AG20443 (cell line): Measurements from ENCODE around the gene ADAMTS8.

ENCODE experiments used
- DNase-seq: peaks from one replicate; pipeline ENCODE4 v3.0.0; 2012; ENCODE audit warnings: low spot score, mixed read lengths

The ADAMTS8 gene

DNA sequence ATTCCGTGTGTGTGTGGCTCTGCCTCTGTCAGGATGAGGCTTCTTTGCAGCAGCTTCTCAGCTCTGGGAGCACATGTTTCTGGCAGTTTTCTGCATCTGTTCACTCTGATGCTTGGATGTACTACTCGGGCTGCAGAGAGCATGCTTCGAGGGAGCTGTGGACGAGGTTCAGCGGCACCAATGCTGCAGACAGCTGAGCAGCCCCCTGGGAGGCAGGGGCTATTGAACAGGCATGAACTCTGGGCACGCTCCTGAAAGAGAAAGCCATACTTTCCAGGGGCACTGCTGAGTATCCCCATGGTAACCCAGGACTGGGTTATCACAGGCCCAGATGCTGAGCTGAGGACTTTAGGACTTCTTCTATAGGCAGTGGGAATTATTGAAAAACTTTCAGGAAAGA is 33.8 kb downstream of the ADAMTS8 start:
- DNase-seq = no peak

DNA sequence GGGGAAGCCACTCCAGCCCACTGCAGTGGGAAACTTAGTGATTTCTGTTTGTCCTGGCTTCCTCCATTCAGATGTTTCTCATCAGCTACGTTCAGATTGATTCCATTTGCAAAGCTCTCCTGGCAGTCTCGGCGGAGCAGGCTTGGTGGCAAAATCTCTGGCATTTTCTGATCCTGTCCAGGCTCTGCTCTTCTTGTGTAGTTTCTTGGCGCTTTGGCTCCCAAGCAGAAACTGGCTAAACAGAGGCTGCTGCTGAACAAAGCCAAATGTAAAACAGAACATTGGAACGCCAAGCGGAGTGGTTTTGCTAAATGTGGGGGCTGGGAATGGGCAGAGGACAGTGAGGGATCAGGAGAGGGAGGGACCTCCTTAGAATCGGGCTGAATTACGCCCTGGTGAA is 36.7 kb downstream of the ADAMTS8 start:
- DNase-seq = no peak

DNA sequence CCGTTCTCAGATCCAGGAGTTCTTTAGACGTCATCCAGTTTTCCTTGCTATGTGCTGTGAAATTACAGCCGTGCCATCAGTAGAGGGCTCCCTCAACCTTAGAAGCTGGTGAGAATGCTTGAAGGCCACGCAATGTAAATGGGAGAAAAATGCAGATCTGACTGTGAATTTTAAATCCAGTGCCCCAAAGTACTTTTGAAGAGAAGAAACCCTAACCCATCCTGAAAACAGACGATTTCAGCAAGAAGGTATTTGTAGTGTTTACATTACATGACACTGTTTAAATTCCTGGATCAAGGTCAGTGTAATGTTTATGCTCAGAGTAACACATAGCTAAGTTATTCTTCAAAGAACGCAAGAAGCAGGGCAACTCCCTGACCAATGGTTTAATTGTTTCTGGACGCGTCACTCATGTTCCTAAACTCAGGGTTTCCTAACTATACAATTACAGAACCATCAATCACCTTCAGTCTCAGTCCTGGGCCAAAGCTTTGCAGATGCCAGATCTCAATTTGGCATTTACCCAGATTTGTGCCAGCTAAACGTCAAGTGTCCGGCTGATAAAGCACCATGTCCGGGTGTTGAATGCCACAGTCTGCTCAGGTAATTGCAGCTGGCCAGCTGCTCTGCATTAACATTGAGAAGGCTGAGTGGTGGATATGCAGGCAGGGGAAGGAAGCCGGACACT is 38.2 kb downstream of the ADAMTS8 start:
- peak; percentile 83 for DNase-seq

DNA sequence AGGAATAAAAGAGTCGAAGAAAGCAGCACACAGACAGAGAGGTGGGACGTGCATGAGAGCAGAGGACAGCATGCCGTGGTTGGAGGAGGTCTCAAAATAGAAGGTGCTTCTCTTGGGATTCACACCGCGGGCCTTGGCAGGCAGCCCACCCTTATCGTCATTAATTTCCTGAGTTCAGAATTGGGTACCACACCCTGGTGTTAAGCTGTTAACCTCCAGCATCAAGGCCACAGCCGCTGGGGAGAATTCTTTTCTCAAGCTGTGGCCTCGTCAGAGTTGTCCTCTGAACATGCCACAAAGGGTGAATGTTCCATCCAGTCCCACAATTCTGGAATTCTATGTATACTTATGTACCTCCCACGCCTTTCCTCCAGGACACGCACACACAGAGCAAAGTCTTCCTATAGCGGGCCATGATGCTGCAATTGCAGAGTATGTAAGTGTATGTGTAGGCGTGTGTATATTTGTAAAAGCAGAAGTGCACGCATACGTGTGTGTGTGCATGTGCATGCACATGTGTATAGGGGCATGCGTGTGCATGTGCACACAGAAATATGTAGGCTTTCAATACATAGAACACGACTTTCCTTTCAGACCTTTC is 39.0 kb downstream of the ADAMTS8 start:
- no peak for DNase-seq

DNA sequence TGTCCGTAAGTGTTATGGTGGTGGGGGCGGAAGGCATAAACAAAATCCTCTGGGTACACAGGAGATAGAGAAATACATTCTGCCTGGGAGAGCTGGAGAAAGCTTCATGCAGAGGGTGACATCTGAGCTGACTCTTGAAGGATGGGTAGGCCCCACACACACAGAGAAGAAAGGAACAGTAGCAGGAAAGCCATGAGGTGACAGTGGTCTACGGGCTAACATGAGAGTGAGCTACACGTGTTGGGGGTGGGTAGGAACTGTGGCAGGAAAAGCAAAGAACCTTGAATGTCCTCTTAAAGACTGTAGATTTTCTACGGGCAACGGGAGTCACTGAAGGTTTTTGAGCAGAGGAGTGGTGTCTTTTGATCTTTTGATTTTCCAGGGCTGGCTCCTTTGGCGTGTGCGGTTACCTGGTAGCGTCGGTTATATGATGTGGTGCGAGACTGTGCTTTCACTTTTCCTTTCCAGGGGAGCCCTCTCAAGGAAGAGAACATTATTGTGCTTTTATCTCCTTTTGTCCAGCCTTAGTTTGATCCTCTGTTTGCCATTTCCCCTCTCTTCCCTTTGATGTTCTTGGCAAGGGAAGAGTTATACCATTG is 39.7 kb downstream of the ADAMTS8 start:
- no peak for DNase-seq

DNA sequence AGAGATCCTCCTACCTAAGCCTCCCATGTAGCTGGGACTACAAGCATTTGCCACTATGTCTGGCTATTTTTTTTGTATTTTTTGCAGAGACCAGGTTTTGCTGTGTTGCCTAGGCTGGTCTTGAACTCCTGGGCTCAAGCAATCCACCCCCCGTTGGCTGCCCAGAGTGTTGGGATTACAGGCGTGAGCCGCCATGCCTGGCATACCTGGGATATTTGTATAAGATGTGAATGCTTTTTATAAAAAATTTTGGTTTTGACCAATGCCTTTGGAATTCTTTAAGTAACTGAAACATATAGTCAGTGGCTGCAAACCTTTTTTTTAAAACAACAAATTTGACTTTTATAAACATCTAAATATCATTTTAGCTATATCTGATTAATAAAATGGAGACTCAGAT is 42.4 kb downstream of the ADAMTS8 start:
- DNase-seq = no peak

DNA sequence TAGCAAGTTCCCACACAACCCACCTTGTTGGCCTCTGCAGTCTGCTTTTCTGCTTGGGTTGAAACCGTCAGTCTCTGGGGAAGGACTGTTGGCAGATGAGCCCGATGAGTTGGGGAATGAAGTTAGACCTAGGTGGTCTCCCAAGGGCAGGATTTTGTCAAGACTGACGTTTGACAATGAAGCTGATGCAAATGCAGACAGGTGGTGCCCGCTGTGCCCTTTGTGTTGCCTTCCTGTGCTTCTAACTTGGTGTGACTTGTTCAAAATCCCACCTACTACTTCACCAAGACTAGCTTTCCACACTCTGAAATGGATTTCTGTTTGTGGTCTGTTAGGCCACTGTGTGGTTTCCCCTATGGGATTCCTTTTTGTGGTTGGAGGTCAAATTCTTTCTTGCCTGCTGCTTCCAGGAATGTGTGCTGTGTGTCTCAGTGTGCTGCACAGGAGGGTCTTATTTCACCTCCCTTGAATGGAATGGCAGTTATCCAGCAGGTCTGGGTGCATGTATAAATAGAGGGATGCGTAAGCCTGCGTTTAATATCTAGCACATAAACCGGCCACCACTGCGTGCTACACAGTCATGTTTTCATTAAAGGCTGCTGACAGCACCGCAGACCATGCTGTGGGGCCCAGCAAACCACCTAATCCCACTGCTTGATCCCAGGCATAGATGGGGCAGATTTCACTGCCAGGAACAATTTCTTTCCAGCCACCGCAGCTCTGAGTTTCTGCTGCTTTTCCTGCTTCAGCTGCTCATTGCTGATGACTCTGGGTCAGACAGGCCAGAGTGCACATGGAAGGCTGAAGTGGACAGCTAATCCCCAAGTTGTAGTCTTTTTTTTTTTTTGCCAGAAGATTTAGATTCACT is 44.8 kb downstream of the ADAMTS8 start:
- DNase-seq = peak; percentile 56

DNA sequence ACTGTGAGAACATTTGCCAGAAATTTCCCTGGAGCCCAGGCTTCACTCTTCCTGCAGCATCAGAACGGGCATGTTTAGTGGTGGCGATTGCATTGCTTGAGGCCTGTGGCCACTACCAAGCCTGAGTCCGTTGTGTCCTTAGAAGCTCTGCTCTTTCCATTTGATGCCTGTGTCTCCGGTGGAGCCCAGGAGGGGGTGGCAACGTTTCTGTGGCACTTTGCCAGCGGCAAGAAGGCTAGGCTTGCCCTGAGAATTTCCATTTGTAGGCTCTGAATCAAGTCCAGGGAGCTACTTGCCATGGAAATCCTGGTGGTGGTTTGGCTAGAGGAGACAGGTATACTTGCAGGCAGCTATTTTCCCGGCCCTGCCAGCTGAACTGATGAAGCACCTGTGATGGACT is 47.1 kb downstream of the ADAMTS8 start:
- no peak for DNase-seq

DNA sequence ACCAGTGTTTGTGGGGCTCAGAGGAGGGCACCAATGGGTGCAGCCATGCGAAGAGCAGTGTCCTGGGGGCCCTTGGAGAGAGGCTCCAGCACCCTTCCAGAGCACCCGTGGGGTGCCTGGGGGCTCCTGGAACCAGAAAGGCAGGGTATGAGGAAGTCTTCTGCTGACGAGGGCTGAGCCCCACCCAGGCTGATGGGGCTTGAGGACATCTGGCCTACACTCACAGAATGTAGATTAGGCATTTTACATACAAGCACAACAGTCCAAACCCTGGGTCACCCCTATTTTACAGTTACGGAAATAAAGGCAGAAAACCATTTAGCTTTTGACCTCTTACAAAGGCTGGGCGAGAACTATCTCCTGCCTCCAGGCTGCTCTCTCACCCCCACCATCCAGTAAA is 47.6 kb downstream of the ADAMTS8 start:
- DNase-seq = no peak

DNA sequence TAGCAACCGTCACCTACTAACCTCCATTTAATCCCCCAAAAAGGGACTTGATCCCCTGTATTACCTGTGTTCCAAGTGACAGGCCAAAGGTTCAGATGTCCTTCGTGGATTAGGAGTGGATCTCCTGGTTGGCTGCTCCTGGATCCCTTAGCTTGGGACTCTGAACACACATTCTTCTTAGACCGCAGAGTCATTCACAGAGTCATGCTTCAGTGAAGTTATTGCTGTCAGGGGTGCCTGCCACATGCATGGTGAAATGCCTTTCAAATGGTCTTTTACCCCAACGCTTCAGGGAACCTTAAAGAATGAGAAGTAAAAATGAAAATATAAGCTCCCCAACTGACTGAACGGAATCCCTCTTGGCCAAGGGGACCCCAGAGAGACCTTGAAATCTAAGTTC is 49.1 kb downstream of the ADAMTS8 start:
- DNase-seq = no peak

DNA sequence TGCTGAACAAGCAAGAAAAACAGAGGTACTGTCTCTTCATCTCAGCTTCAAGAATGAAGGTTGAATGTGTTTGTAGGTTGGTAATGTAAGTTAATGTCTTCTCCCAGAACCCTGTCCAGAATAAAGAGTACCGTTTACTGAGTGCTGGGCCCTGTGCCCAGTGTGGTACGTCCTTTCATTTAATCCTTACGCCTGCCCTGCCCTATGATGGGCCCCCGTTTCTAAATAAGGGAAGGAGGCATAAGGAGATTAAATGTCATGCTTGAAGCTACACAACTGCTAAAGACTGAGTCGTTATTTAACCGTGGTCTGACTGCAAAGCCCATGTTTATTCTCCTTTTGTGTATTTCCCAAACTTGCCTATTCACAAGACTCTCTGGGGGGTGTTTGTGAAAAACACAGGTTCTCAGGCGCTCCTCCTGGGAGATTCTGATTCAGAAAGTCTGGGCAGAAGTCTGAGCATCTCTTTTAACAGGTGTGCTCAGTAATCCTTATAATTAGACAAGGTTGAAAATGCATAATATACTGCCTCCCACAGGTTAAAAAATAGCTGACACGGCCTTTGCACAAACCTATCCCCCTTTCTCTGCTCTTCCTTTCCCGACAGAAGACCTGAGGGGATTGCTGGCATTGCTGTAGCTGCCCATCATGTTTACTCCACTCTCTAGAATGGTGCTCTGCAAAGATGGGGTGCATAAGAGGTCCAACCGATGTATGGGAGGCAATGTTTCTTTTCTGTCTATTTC is 57.4 kb downstream of the ADAMTS8 start:
- no peak for DNase-seq

DNA sequence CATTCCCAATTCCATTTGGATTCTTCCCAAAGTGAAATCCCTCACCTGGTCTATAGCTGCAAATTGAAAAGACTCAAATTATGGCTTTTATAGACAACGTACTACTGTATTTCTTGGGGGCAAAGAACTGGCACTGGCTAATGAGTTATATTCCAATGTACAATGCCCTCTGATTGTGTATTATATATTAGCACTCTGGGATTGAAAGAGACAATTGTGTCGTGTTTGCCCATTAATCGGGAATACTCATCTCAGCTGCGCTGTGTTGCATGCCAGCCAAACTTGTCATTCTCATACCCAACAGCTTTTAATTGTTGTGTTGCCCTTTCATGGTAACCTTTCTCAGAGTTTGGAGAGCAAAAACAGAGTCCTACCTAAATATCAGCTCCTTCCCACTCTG is 58.7 kb downstream of the ADAMTS8 start:
- no peak for DNase-seq

DNA sequence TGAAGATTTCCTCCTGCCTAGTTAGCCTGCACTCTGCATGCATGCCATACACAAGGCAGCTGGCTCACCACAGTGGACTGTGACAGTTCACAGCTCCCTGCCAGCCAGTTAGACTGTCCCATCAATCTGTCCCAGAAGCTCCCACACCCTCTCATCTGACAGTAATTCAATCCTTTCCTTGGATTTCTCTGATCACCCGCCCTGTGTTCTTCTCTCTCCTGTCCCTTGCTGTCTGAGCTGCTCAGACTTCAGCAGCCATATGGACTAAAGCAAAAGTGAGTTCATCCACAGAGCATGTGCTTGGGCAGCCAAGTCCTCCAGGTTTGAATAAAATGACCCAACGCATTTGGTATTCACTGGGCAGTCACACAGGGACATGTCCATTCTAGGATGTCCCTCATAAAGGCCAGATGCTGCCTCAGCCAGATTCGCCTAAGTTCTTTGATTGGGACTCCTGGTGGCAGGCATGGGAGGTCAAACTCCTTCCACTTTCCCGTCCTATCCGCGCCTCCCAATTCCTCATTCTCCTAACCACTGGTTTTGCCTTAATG is 59.2 kb downstream of the ADAMTS8 start:
- peak; percentile 62 for DNase-seq

DNA sequence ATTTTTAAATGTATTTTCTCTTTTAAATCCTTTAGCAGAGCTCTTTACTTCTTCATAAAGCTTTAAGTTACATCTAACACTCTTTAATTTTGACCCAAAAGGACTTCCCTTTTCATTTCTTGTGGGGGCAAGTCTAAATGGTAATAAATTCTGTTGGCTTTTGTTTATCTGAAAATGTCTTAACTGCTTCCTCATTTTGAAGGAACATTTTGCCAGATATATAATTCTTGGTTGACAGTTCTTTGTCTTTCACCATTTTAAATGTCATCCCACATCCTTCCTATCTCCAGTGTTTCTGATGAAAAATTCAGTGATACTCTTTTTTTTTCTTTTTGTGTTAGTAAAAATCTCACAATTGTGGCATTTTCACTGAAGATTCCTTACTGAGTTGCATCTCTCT is 69.0 kb downstream of the ADAMTS8 start:
- DNase-seq = no peak

DNA sequence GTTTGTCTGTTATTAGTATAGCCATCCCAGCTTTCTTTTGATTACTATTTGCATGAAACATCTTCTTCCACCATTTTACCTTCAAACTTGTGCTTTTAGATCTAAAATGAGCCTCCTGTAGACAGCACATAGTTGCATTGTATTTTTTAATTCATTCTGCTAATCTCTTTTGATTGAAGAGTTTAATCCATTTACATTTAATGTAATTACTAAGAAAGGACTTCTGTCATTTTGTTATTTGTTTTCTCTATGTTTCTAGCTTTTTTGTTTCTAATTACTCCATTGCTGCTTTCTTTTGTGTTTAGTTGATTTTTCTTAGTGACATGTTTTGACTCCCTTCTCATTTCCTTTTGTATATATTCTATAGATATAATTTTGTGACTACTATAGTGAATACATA is 70.0 kb downstream of the ADAMTS8 start:
- DNase-seq = no peak
